Spinal cord (tissue), 10 donors: ENCODE results near the gene PGLYRP3. TPM values are rescaled to one million over a fixed set of nuclear protein-coding genes. Genes with fewer than 3 reads are reported as not detected.
"Not testable (repeated sequence)": the region's sequence is repeated elsewhere in the genome, so short reads cannot be mapped to it uniquely, and the experiment has no call there.

ENCODE experiments used
- DNase-seq, 6 donors: peaks; one replicate each; pipeline versions ENCODE4 v3.0.0 to v3.0.0-alpha.2; 2013 to 2015; ENCODE audit warnings: low spot score in 6 of 6, low read depth in 4 of 6
- H3K27ac ChIP-seq: one replicate; pipeline ENCODE4 v1.5.1; 2013; ENCODE audit warnings: low read depth, low read length, control low read depth
- H3K27me3 ChIP-seq: one replicate; pipeline ENCODE4 v1.6.1; 2013; ENCODE audit warnings: low read length; ENCODE audit not compliant: control insufficient read depth, insufficient read depth
- H3K36me3 ChIP-seq: one replicate; pipeline ENCODE4 v1.6.1; 2013; ENCODE audit warnings: low read length; ENCODE audit not compliant: control insufficient read depth, insufficient read depth
- H3K4me1 ChIP-seq: one replicate; pipeline ENCODE4 v1.6.1; 2013; ENCODE audit warnings: low read length; ENCODE audit not compliant: control insufficient read depth, insufficient read depth
- H3K4me3 ChIP-seq: one replicate; pipeline ENCODE4 v1.5.1; 2013; ENCODE audit warnings: low read depth, low read length, control low read depth
- H3K9me3 ChIP-seq: one replicate; pipeline ENCODE4 v1.6.1; 2013; ENCODE audit warnings: low read length; ENCODE audit not compliant: control insufficient read depth, insufficient read depth
- WGBS: methylation state at CpG from one replicate; pipeline ENCODE4 v1.1.5; 2013; ENCODE audit warnings: missing lambda C conversion rate; ENCODE audit not compliant: insufficient coverage; 5-methylcytosine and 5-hydroxymethylcytosine counted together
- polyA plus RNA-seq, 2 donors: library from polyadenylated mRNA; unstranded; fragments of 120-200 nt; gene quantifications; one replicate each; pipeline ENCODE4 v1.2.1, GENCODE V29; 2013; ENCODE audit not compliant: insufficient read length in 2 of 2
- total RNA-seq, 2 donors: library from RNA; depleted of rRNA in 1 of 2; stranded (reverse); fragments of 120-200 nt in 1 of 2; fragments of >200 nt in 1 of 2; gene quantifications; one replicate each; pipeline versions ENCODE4 v1.2.3 to v1.2.4, GENCODE V29; 2013 to 2014
- donor health status: healthy.

PGLYRP3 gene
- total and polyA plus RNA-seq, 4 donors = not detected

GRCh38 chr1:153348511-153349362 lies 36.0 kb upstream of the PGLYRP3 start, which contains the start of gene PGLYRP4:
Gene PGLYRP4, minus strand, starts transcription at chr1:153348841. Its CDS starts 909 bp downstream, at chr1:153347932.
- H3K9me3 ChIP-seq = no peaks in the 10 kb centered on the region
- no peak within 1 kb of the TSS for H3K27ac ChIP-seq
- no peaks in the 10 kb centered on the region for H3K27me3 ChIP-seq
- no peak within 1 kb of the TSS for H3K4me3 ChIP-seq
- H3K36me3 ChIP-seq = no peaks in the 10 kb centered on the region
- no peaks in the 10 kb centered on the region for H3K4me1 ChIP-seq
- DNase-seq = no peak
- WGBS = 67% methylated on average over 8 of the region's 10 CpGs

GRCh38 chr1:153347856-153348255 lies 35.1 kb upstream of the PGLYRP3 start:
- WGBS = 96% methylated on average over 3 of the region's 7 CpGs
- no peaks in the 10 kb centered on the region for H3K27me3 ChIP-seq

GRCh38 chr1:153347049-153347448 lies 34.3 kb upstream of the PGLYRP3 start:
- 90% methylated on average over 8 of the region's 14 CpGs for WGBS
- DNase-seq, H3K4me3 ChIP-seq, H3K9me3 ChIP-seq, H3K27ac ChIP-seq, H3K36me3 ChIP-seq, H3K27me3 ChIP-seq, H3K4me1 ChIP-seq: not testable (repeated sequence)

More at GRCh38 chr1:153347856-153348255, 35.1 kb upstream of the PGLYRP3 start:
- Histone ChIP-seq H3K9me3 (no peaks in the 10 kb centered on the region), H3K4me3 (no peak overlapping the region), H3K36me3 (no peaks in the 10 kb centered on the region), H3K27ac (no peak overlapping the region), H3K4me1 (no peaks in the 10 kb centered on the region)
- no peak for DNase-seq

GRCh38 chr1:153346077-153346723 lies 33.4 kb upstream of the PGLYRP3 start:
- no peak overlapping the region for H3K27ac ChIP-seq
- H3K9me3 ChIP-seq = no peaks in the 10 kb centered on the region
- no peaks in the 10 kb centered on the region for H3K4me1 ChIP-seq
- no peaks in the 10 kb centered on the region for H3K27me3 ChIP-seq
- no peak for DNase-seq
- H3K36me3 ChIP-seq = no peaks in the 10 kb centered on the region
- WGBS = 81% methylated on average over 4 of the region's 6 CpGs
- H3K4me3 ChIP-seq = no peak overlapping the region

- 86% methylated on average over 13 of the region's 14 CpGs for WGBS
- Histone ChIP-seq H3K27me3 (no peaks in the 10 kb centered on the region), H3K9me3 (no peaks in the 10 kb centered on the region)
Observed at GRCh38 chr1:153345187-153346076, 32.7 kb upstream of the PGLYRP3 start.

GRCh38 chr1:153344718-153345025 lies 31.9 kb upstream of the PGLYRP3 start:
- no peaks in the 10 kb centered on the region for H3K36me3 ChIP-seq
- H3K9me3 ChIP-seq = no peaks in the 10 kb centered on the region
- no peak overlapping the region for H3K4me3 ChIP-seq
- WGBS = 100% methylated on average over 1 of the region's 3 CpGs
- no peak for DNase-seq
- H3K27ac ChIP-seq = no peak overlapping the region
- H3K4me1 ChIP-seq = no peaks in the 10 kb centered on the region
- H3K27me3 ChIP-seq = no peaks in the 10 kb centered on the region

More at GRCh38 chr1:153345187-153346076, 32.7 kb upstream of the PGLYRP3 start:
- Histone ChIP-seq H3K36me3 (no peaks in the 10 kb centered on the region), H3K27ac (no peak overlapping the region), H3K4me3 (no peak overlapping the region), H3K4me1 (no peaks in the 10 kb centered on the region)
- DNase-seq = no peak

- Histone ChIP-seq H3K4me1 (no peaks in the 10 kb centered on the region), H3K27ac (no peak overlapping the region), H3K4me3 (no peak overlapping the region), H3K27me3 (no peaks in the 10 kb centered on the region), H3K9me3 (no peaks in the 10 kb centered on the region), H3K36me3 (no peaks in the 10 kb centered on the region)
- no peak for DNase-seq
- WGBS = 61% methylated on average over 4 of the region's 9 CpGs
Observed at GRCh38 chr1:153343811-153344717, 31.3 kb upstream of the PGLYRP3 start.

- Histone ChIP-seq H3K4me3 (no peak overlapping the region), H3K27ac (no peak overlapping the region), H3K9me3 (no peaks in the 10 kb centered on the region), H3K4me1 (no peaks in the 10 kb centered on the region), H3K27me3 (no peaks in the 10 kb centered on the region), H3K36me3 (no peaks in the 10 kb centered on the region)
- DNase-seq = no peak
- WGBS = 30% methylated on average over 5 of the region's 5 CpGs
Observed at GRCh38 chr1:153343040-153343681, 30.4 kb upstream of the PGLYRP3 start.
